Ascending aorta (tissue), 2 donors: ENCODE measurements around the gene PCSK6. TPM values are rescaled to one million over a fixed set of nuclear protein-coding genes. Genes with fewer than 3 reads are reported as not detected.
A peak's percentile ranks its signal among the peaks of the same experiment; 100 is the strongest.

Source experiments
- DNase-seq, 2 donors: peaks; one replicate each; pipeline ENCODE4 v3.0.0-alpha.2; 2019; ENCODE audit warnings: low spot score in 2 of 2
- H3K27ac ChIP-seq, 2 donors: fragments of 200-600 bp; sonication (generic); one replicate each; pipeline ENCODE4 v1.5.1; 2016 to 2017; ENCODE audit warnings: mild to moderate bottlenecking in 1 of 2
- H3K27me3 ChIP-seq: fragments of 200-600 bp; sonication (generic); one replicate; pipeline ENCODE4 v1.5.1; 2017
- H3K36me3 ChIP-seq, 2 donors: fragments of 200-600 bp; sonication (generic); one replicate each; pipeline ENCODE4 v1.5.1; 2016
- H3K4me1 ChIP-seq, 2 donors: fragments of 200-600 bp; sonication (generic); one replicate each; pipeline ENCODE4 v1.5.1; 2016 to 2017; ENCODE audit warnings: mild to moderate bottlenecking in 1 of 2
- H3K4me3 ChIP-seq, 2 donors: fragments of 200-600 bp; sonication (generic); one replicate each; pipeline ENCODE4 v1.5.1; 2016 to 2017; ENCODE audit warnings: mild to moderate bottlenecking in 1 of 2
- H3K9me3 ChIP-seq, 2 donors: fragments of 200-600 bp; sonication (generic); one replicate each; pipeline ENCODE4 v1.5.1; 2016
- CTCF ChIP-seq, 3 experiments: fragments of 200-600 bp in 2 of 3; fragments of 450-650 bp in 1 of 3; sonication (generic) in 2 of 3; IDR thresholded peaks; one replicate each; pipeline ENCODE4 v1.5.1; 2016 to 2019; ENCODE audit warnings: antibody characterized with exemption in 3 of 3, mild to moderate bottlenecking in 1 of 3, moderate library complexity in 1 of 3
- intact Hi-C: fragments of 100-400 bp; cut with DNase I; formaldehyde crosslinking; loops from one replicate; pipeline ENCODE4 v1.15.1; 2023
- total RNA-seq: library from RNA; depleted of rRNA; stranded (reverse); fragments of >200 nt; gene quantifications from one replicate; pipeline ENCODE4 v1.1.0, GENCODE V29; 2016

Gene PCSK6
- total RNA-seq, 1 donor from 2014 or later: 3.9 TPM

- Histone ChIP-seq H3K4me3 (no peak overlapping the region), H3K36me3 (no peaks in the 10 kb centered on the region), H3K27ac (no peak overlapping the region), H3K4me1 (no peaks in the 10 kb centered on the region), H3K27me3 (no peaks in the 10 kb centered on the region), H3K9me3 (no peaks in the 10 kb centered on the region)
- intact Hi-C loops: no loop called here
- TF ChIP-seq CTCF (IDR thresholded peaks at IDR 0.05): no peak
- peak in 1 of 2 donors; percentile 15 for DNase-seq
Observed at GRCh38 chr15:101355678-101356464, 133.6 kb downstream of the PCSK6 start.

- no peaks in the 10 kb centered on the region for H3K36me3 ChIP-seq
- H3K9me3 ChIP-seq: no peaks in the 10 kb centered on the region
- intact Hi-C loops: no loop called here
- no peaks in the 10 kb centered on the region for H3K27me3 ChIP-seq
- H3K4me3 ChIP-seq: no peak overlapping the region
- no peak for DNase-seq
- TF ChIP-seq CTCF (IDR thresholded peaks at IDR 0.05): no peak
- H3K4me1 ChIP-seq: no peaks in the 10 kb centered on the region
- no peak overlapping the region for H3K27ac ChIP-seq
Observed at GRCh38 chr15:101354891-101355623, 134.4 kb downstream of the PCSK6 start.

- no peak overlapping the region for H3K27ac ChIP-seq
- H3K9me3 ChIP-seq: no peaks in the 10 kb centered on the region
- no peak overlapping the region for H3K4me3 ChIP-seq
- H3K36me3 ChIP-seq: no peaks in the 10 kb centered on the region
- intact Hi-C loops: no loop called here
- DNase-seq: no peak
- TF ChIP-seq CTCF (IDR thresholded peaks at IDR 0.05): no peak
- no peaks in the 10 kb centered on the region for H3K27me3 ChIP-seq
- H3K4me1 ChIP-seq: no peaks in the 10 kb centered on the region
Observed at GRCh38 chr15:101353240-101353639, 136.3 kb downstream of the PCSK6 start.

- Histone ChIP-seq H3K27ac (no peak overlapping the region), H3K4me1 (no peaks in the 10 kb centered on the region), H3K27me3 (no peaks in the 10 kb centered on the region), H3K4me3 (no peak overlapping the region), H3K9me3 (no peaks in the 10 kb centered on the region), H3K36me3 (no peaks in the 10 kb centered on the region)
- intact Hi-C loops: no loop called here
- no peak for DNase-seq
- no peak for TF ChIP-seq CTCF (IDR thresholded peaks at IDR 0.05)
Observed at GRCh38 chr15:101351736-101352135, 137.8 kb downstream of the PCSK6 start.

- H3K4me1 ChIP-seq: no peaks in the 10 kb centered on the region
- intact Hi-C loops: no loop called here
- H3K27ac ChIP-seq: no peak overlapping the region
- no peak overlapping the region for H3K4me3 ChIP-seq
- H3K36me3 ChIP-seq: no peaks in the 10 kb centered on the region
- H3K27me3 ChIP-seq: no peaks in the 10 kb centered on the region
- H3K9me3 ChIP-seq: no peaks in the 10 kb centered on the region
- no peak for TF ChIP-seq CTCF (IDR thresholded peaks at IDR 0.05)
- DNase-seq: no peak
Observed at GRCh38 chr15:101349047-101349951, 140.2 kb downstream of the PCSK6 start.
